Measurements from ENCODE around the gene NPPA. TPM values are rescaled to one million over a fixed set of nuclear protein-coding genes. Genes with fewer than 3 reads are reported as not detected.

The NPPA gene
- total RNA-seq, 3 donors from 2014 or later = 0.66 TPM; not detected in 2

DNA sequence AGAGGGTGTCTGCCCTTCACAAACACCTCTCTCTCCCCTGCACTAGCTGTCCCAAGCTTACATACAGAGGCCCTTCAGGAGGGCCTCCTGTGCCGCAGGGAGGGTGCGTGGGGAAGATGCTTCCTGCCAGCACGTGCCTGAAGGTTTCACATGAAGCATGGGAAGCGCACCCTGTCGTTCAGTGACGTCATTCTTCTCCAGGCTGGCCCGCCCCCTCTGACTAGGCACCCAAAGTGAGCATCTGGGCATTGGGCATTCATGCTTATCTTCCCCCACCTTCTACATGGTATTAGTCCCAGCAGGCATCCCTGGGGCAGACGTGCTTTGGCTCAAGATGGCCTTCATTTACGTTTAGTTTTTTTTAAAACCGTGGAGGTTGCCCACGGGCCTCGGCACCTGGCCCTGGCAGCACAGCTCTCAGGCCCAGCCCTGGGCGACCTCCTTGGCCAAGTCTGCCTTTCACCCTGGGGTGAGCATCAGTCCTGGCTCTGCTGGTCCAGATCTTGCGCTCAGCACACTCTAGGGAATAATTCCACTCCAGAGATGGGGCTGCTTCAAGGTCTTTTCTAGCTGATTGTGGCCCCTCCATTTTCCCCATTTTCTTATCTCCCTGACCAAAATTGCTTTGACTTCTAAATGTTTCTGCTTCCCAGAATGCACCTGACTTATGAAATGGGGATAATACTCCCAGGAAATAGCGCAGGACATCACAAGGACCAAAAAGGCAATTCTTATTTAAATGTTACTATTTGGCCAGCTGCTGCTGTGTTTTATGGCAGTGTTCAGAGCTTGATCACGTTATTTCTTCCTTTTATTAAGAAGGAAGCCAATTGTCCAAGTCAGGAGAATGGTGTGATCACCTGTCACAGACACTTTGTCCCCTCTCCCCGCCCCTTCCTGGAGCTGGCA is 6.1 kb downstream of the NPPA start:
- DNase-seq (ENCODE audit: low spot score in 2 of 2) = no peak
- Histone ChIP-seq H3K4me1 (no peaks in the 10 kb centered on the region), H3K27ac (no peak overlapping the region), H3K4me3 (no peak overlapping the region), H3K9me3 (no peaks in the 10 kb centered on the region), H3K36me3 (peaks cover 9% of the 10 kb centered on the region), H3K27me3 (no peaks in the 10 kb centered on the region)
- intact Hi-C loops (cut with DNase I; ENCODE audit: low total_unique reads) = no loop called here
- TF ChIP-seq, protein P1, sequence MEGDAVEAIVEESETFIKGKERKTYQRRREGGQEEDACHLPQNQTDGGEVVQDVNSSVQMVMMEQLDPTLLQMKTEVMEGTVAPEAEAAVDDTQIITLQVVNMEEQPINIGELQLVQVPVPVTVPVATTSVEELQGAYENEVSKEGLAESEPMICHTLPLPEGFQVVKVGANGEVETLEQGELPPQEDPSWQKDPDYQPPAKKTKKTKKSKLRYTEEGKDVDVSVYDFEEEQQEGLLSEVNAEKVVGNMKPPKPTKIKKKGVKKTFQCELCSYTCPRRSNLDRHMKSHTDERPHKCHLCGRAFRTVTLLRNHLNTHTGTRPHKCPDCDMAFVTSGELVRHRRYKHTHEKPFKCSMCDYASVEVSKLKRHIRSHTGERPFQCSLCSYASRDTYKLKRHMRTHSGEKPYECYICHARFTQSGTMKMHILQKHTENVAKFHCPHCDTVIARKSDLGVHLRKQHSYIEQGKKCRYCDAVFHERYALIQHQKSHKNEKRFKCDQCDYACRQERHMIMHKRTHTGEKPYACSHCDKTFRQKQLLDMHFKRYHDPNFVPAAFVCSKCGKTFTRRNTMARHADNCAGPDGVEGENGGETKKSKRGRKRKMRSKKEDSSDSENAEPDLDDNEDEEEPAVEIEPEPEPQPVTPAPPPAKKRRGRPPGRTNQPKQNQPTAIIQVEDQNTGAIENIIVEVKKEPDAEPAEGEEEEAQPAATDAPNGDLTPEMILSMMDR (IDR thresholded peaks at IDR 0.05) = no peak
- TF ChIP-seq POLR2A (IDR thresholded peaks at IDR 0.05) (no peak), POLR2AphosphoS5 (IDR thresholded peaks at IDR 0.05) (no peak)

DNA sequence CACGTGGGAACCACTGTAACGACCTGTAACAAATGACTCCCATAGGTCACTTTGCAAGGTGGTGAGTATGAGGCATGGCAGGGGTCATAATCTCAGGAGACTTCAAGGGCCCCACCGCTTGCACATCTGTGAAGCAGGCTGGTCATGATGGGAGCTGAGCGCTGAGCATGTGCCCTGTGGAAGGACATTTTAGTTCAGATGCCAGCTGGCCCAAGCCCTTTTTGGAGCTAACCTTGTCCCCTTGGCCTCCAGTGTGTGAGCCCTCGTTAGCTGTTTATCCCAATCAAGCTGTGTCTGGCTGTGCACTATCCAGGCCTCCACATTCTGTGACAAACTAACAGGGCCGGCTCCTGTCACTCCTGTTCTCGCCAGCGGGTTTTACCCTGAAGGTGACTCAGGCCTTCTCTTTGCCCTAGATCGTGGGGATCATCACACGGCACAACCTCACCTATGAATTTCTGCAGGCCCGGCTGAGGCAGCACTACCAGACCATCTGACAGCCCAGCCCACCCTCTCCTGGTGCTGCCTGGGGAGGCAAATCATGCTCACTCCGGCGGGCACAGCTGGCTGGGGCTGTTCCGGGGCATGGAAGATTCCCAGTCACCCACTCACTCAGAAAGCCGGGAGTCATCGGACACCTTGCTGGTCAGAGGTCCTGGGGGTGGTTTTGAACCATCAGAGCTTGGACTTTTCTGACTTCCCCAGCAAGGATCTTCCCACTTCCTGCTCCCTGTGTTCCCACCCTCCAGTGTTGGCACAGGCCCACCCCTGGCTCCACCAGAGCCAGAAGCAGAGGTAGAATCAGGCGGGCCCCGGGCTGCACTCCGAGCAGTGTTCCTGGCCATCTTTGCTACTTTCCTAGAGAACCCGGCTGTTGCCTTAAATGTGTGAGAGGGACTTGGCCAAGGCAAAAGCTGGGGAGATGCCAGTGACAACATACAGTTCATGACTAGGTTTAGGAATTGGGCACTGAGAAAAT is 7.6 kb downstream of the NPPA start:
- H3K9me3 ChIP-seq = no peaks in the 10 kb centered on the region
- peaks cover 9% of the 10 kb centered on the region for H3K36me3 ChIP-seq
- H3K27me3 ChIP-seq = no peaks in the 10 kb centered on the region
- no peaks in the 10 kb centered on the region for H3K4me1 ChIP-seq
- H3K27ac ChIP-seq = no peak overlapping the region
- TF ChIP-seq POLR2AphosphoS5 (IDR thresholded peaks at IDR 0.05) (no peak), POLR2A (IDR thresholded peaks at IDR 0.05) (no peak)
- TF ChIP-seq, protein P1 (IDR thresholded peaks at IDR 0.05) = no peak
- intact Hi-C loops (cut with DNase I; ENCODE audit: low total_unique reads) = no loop called here
- DNase-seq (ENCODE audit: low spot score in 2 of 2) = no peak
- no peak overlapping the region for H3K4me3 ChIP-seq

DNA sequence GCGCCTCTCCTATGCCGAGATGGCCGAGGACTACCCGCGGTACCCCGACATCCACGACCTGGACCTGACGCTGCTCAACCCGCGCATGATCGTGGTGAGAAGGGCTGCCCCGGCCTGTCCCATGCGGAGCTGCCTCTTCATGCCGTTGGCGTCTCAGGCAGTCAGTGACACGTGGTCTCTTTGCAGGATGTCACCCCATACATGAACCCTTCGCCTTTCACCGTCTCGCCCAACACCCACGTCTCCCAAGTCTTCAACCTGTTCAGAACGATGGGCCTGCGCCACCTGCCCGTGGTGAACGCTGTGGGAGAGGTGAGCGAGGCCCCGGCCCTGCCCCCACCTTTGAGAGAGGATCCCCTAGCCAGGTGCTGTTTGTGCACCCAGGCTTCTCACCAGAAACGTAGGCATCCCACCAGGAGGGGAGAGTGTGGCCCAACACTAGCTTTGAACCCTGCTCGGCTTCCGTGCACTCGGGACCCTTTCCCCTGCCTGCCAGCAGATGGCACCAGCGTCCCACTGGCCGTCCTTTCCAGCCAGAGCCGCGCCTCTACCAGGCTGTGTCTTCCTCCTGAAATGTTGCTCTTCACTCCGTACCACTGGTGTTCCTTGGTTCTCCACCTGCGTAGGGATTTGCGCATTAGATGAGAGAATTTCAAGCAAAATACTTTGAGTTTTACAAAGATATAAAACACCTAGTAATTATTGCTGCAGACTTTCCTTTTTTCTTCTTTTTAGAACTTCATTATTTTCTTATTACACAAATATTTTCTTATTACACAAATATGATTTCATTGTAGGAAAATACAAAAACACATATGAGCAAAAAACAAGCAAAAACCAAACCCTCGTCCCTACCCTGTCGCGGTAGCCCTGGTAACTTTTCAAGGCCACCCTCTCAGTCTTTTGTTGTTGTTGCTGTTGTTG is 9.0 kb downstream of the NPPA start:
- peak; percentile 53 to 73 for DNase-seq (ENCODE audit: low spot score in 2 of 2)
- H3K9me3 ChIP-seq = no peaks in the 10 kb centered on the region
- TF ChIP-seq, protein P1 (IDR thresholded peaks at IDR 0.05) = peak; percentile 79 to 97 (median 90)
- TF ChIP-seq POLR2A (IDR thresholded peaks at IDR 0.05) = no peak
- peak in 2 of 3 donors; percentile 34 to 54 for TF ChIP-seq POLR2AphosphoS5 (IDR thresholded peaks at IDR 0.05)

DNA sequence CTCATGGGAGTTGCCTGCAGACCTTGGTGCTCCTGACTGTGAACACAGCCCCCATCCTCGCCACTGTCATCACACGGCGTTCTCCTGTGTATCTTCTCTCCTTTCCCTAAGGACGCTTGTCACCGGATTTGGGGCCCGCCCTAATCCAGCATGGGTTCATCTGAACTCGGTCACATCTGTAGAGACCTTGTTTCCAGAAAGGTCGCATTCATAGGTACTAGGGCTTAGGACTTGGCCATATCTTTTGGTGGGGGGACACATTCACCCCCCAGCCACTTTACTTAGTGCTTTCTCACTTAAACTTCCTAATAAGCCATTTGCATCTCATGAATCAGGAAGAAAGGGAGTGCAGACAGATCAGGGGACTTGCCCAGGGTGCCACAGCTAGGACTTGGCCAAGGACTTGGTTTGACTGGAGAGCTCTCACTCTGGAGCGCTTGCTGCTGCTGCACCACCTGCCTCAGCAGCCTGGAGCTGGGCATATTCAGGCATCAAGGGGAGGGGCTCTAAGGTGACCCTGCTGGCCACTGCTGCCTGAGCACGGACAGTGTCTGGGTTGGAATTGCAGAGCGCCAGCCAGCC is 9.7 kb downstream of the NPPA start:
- no peaks in the 10 kb centered on the region for H3K4me1 ChIP-seq
- H3K9me3 ChIP-seq = no peaks in the 10 kb centered on the region
- peaks cover 9% of the 10 kb centered on the region for H3K36me3 ChIP-seq
- DNase-seq (ENCODE audit: low spot score in 2 of 2) = no peak
- TF ChIP-seq POLR2AphosphoS5 (IDR thresholded peaks at IDR 0.05) (no peak), POLR2A (IDR thresholded peaks at IDR 0.05) (no peak)
- TF ChIP-seq, protein P1 (IDR thresholded peaks at IDR 0.05) = no peak
- no peak overlapping the region for H3K4me3 ChIP-seq
- no peak overlapping the region for H3K27ac ChIP-seq
- no peaks in the 10 kb centered on the region for H3K27me3 ChIP-seq
- intact Hi-C loops (cut with DNase I; ENCODE audit: low total_unique reads) = no loop called here

More for the DNA sequence above, 9.0 kb downstream of the NPPA start:
- H3K4me3 ChIP-seq = no peak overlapping the region
- no peak overlapping the region for H3K27ac ChIP-seq
- intact Hi-C loops (cut with DNase I; ENCODE audit: low total_unique reads) = no loop called here
- H3K27me3 ChIP-seq = no peaks in the 10 kb centered on the region
- no peaks in the 10 kb centered on the region for H3K4me1 ChIP-seq
- H3K36me3 ChIP-seq = peaks cover 9% of the 10 kb centered on the region
